Breast epithelium (tissue), 3 donors: ENCODE results near the gene CDC42SE1.
A peak's percentile ranks its signal among the peaks of the same experiment; 100 is the strongest.

ENCODE experiments used
- POLR2AphosphoS5 ChIP-seq, 3 donors: sonication (generic); formaldehyde crosslinking; IDR thresholded peaks; one replicate each; pipeline ENCODE4 v1.6.1; 2017; ENCODE audit warnings: antibody characterized with exemption in 3 of 3
- TF ChIP-seq, protein P1 (sequence below), 3 donors: fragments of 450-650 bp; IDR thresholded peaks; one replicate each; pipeline ENCODE4 v1.5.1; 2016 to 2017; ENCODE audit warnings: antibody characterized with exemption in 3 of 3, mild to moderate bottlenecking in 3 of 3, moderate library complexity in 3 of 3

- TF ChIP-seq, protein P1, sequence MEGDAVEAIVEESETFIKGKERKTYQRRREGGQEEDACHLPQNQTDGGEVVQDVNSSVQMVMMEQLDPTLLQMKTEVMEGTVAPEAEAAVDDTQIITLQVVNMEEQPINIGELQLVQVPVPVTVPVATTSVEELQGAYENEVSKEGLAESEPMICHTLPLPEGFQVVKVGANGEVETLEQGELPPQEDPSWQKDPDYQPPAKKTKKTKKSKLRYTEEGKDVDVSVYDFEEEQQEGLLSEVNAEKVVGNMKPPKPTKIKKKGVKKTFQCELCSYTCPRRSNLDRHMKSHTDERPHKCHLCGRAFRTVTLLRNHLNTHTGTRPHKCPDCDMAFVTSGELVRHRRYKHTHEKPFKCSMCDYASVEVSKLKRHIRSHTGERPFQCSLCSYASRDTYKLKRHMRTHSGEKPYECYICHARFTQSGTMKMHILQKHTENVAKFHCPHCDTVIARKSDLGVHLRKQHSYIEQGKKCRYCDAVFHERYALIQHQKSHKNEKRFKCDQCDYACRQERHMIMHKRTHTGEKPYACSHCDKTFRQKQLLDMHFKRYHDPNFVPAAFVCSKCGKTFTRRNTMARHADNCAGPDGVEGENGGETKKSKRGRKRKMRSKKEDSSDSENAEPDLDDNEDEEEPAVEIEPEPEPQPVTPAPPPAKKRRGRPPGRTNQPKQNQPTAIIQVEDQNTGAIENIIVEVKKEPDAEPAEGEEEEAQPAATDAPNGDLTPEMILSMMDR (IDR thresholded peaks at IDR 0.05): no peak
- peak in 2 of 3 donors; percentile 46 to 55 for TF ChIP-seq POLR2AphosphoS5 (IDR thresholded peaks at IDR 0.05)
These were observed 11.9 kb downstream of the CDC42SE1 start, which contains the start of gene C1orf56 for GRCh38 chr1:151047591-151047924.
